HepG2 (cell line): Measurements from ENCODE around the gene ZNF771. TPM values are rescaled to one million over a fixed set of nuclear protein-coding genes. Genes with fewer than 3 reads are reported as not detected.
A peak's percentile ranks its signal among the peaks of the same experiment; 100 is the strongest.

Source experiments
- ADNP ChIP-seq: sonication (generic); formaldehyde crosslinking; IDR thresholded peaks from 2 replicates; pipeline ENCODE4 v1.4.0; 2020; ENCODE audit warnings: missing genetic modification reagents
- CREB3 ChIP-seq: sonication (generic); formaldehyde crosslinking; IDR thresholded peaks from 2 replicates; pipeline ENCODE4 v1.5.0; 2020; ENCODE audit warnings: missing genetic modification reagents
- ELF3 ChIP-seq: IDR thresholded peaks from 2 replicates; pipeline ENCODE4 v1.6.1; 2016; ENCODE audit warnings: missing genetic modification reagents, missing compliant biosample characterization
- ELF4 ChIP-seq: sonication (generic); formaldehyde crosslinking; IDR thresholded peaks from 2 replicates; pipeline ENCODE4 v1.5.0; 2020; ENCODE audit warnings: missing genetic modification reagents, mild to moderate bottlenecking, moderate library complexity, borderline replicate concordance
- NR2F6 ChIP-seq, 2 experiments: IDR thresholded peaks; 2 replicates each; pipeline ENCODE4 v1.6.1; 2016; ENCODE audit warnings: antibody characterized with exemption in 1 of 2, mild to moderate bottlenecking in 1 of 2
- REST ChIP-seq, 2 experiments: IDR thresholded peaks; 2 replicates each; pipeline ENCODE4 v1.6.1; 2011 to 2012; ENCODE audit warnings: low read length in 2 of 2, borderline replicate concordance in 1 of 2, low read depth in 1 of 2, mild to moderate bottlenecking in 1 of 2, moderate library complexity in 1 of 2
- STAT6 ChIP-seq: sonication (generic); formaldehyde crosslinking; IDR thresholded peaks from 2 replicates; pipeline ENCODE4 v1.4.0; 2020; ENCODE audit warnings: missing genetic modification reagents, mild to moderate bottlenecking, borderline replicate concordance
- THAP9 ChIP-seq: sonication (generic); formaldehyde crosslinking; IDR thresholded peaks from 2 replicates; pipeline ENCODE4; 2020; ENCODE audit warnings: missing genetic modification reagents, mild to moderate bottlenecking, borderline replicate concordance
- ZNF280B ChIP-seq: sonication (generic); formaldehyde crosslinking; IDR thresholded peaks from 2 replicates; pipeline ENCODE4 v1.5.0; 2020; ENCODE audit warnings: missing genetic modification reagents, mild to moderate bottlenecking, borderline replicate concordance
- polyA plus RNA-seq, 8 experiments: library from polyadenylated mRNA; depleted of rRNA in 3 of 8; stranded (reverse) in 7 of 8; unstranded in 1 of 8; fragments of >200 nt; fragmentation: Illumina TruSeq in 4 of 8; extraction: Trizol in 4 of 8; gene quantifications; 2 replicates each; pipeline versions ENCODE4 v1.2.1 to v1.2.3, GENCODE V29; 2011 to 2016; ENCODE audit warnings: low read depth in 4 of 8, missing spikeins in 1 of 8, mixed read lengths in 1 of 8; ENCODE audit not compliant: insufficient read depth in 1 of 8
- total RNA-seq, 5 experiments: library from RNA; depleted of rRNA; stranded (reverse); fragments of >200 nt; fragmentation: Illumina TruSeq; extraction: Trizol; gene quantifications; 2 replicates each; pipeline ENCODE4 v1.2.3, GENCODE V29; 2016; ENCODE audit warnings: low read depth in 1 of 5

ZNF771 gene
- total and polyA plus RNA-seq, 2 of the 13 experiments (the other 11 are each of a cell fraction or from before 2014, with no cell fraction given) = 5.0 to 11.8 TPM

GRCh38 chr16:30447512-30448226 lies 40.3 kb downstream of the ZNF771 start (continued):
- 0 out of 2 replicates have a peak, but pooled peaks have one; percentile 55 for TF ChIP-seq STAT6 (CRISPR knock-in tag)
- no peak for TF ChIP-seq ZNF280B (CRISPR knock-in tag)
- TF ChIP-seq THAP9 (CRISPR knock-in tag) = no peak
- peak; percentile 83 for TF ChIP-seq NR2F6 (IDR thresholded peaks at IDR 0.05)
- peak; percentile 83 for TF ChIP-seq NR2F6 (CRISPR knock-in tag; IDR thresholded peaks at IDR 0.05)
- TF ChIP-seq REST (IDR thresholded peaks at IDR 0.05; ENCODE audit: borderline replicate concordance in 1 of 2, low read depth in 1 of 2, low read length in 2 of 2) = 0 out of 4 replicates have a peak, but pooled peaks of 1 of the 2 experiments have one; percentile 17
- no peak for TF ChIP-seq CREB3 (CRISPR knock-in tag)
- TF ChIP-seq ADNP (CRISPR knock-in tag) = peak; percentile 100
- peak; percentile 92 for TF ChIP-seq ELF3
- TF ChIP-seq ELF4 = no peak
